ENCODE measurements around the gene EIPR1. TPM values are rescaled to one million over a fixed set of nuclear protein-coding genes. Genes with fewer than 3 reads are reported as not detected.
"Not testable (repeated sequence)": the region's sequence is repeated elsewhere in the genome, so short reads cannot be mapped to it uniquely, and the experiment has no call there.

EIPR1 gene
- polyA plus RNA-seq, 3 donors from 2014 or later, result 37.1 to 47.7 (median 41.1) TPM

GRCh38 chr2:3392216-3392615 is 14.6 kb upstream of the EIPR1 start:
- Mint-ChIP-seq H3K9me3 (peaks cover 4 to 20% (median 17%) of the 10 kb centered on the region in 6 donors), H3K27ac (peak overlapping the region in 1 of 6 donors; percentile 40), H3K27me3 (ENCODE audit: low read depth in 3 of 3) (peaks cover 0 to 2% (median 0%) of the 10 kb centered on the region in 3 donors), H3K4me1 (peaks cover 16 to 34% of the 10 kb centered on the region in 2 donors), H3K36me3 (peaks cover 47 to 59% (median 47%) of the 10 kb centered on the region in 3 donors), H3K4me3 (no peak overlapping the region)
- no peak for DNase-seq

GRCh38 chr2:3390041-3390440 is 12.4 kb upstream of the EIPR1 start:
- Mint-ChIP-seq H3K27ac (no peak overlapping the region), H3K27me3 (ENCODE audit: low read depth in 3 of 3) (no peaks in the 10 kb centered on the region), H3K4me3 (no peak overlapping the region), H3K9me3 (peaks cover under 1 to 3% (median under 1%) of the 10 kb centered on the region in 6 donors), H3K4me1 (peaks cover 17 to 38% of the 10 kb centered on the region in 2 donors), H3K36me3 (peaks cover 31 to 47% (median 36%) of the 10 kb centered on the region in 3 donors)
- no peak for DNase-seq

- Mint-ChIP-seq H3K4me3 (no peak overlapping the region), H3K27ac (no peak overlapping the region), H3K27me3 (ENCODE audit: low read depth in 3 of 3) (no peaks in the 10 kb centered on the region), H3K36me3 (peaks cover 25 to 38% (median 31%) of the 10 kb centered on the region in 3 donors), H3K4me1 (peaks cover 19 to 47% of the 10 kb centered on the region in 2 donors), H3K9me3 (no peaks in the 10 kb centered on the region)
- no peak for DNase-seq
These were observed 11.6 kb upstream of the EIPR1 start for GRCh38 chr2:3389193-3389592.

GRCh38 chr2:3388412-3388738 is 10.8 kb upstream of the EIPR1 start:
- Mint-ChIP-seq H3K4me1 (peaks cover 19 to 50% of the 10 kb centered on the region in 2 donors), H3K27me3 (ENCODE audit: low read depth in 3 of 3) (peaks cover 0 to 1% (median 0%) of the 10 kb centered on the region in 3 donors), H3K4me3 (no peak overlapping the region), H3K36me3 (peaks cover 25 to 35% (median 27%) of the 10 kb centered on the region in 3 donors), H3K9me3 (no peaks in the 10 kb centered on the region), H3K27ac (no peak overlapping the region)
- DNase-seq, result no peak

GRCh38 chr2:3387644-3388411 is 10.2 kb upstream of the EIPR1 start:
- peaks cover 23 to 31% (median 25%) of the 10 kb centered on the region in 3 donors for H3K36me3 Mint-ChIP-seq
- no peak overlapping the region for H3K27ac Mint-ChIP-seq
- no peaks in the 10 kb centered on the region for H3K9me3 Mint-ChIP-seq
- H3K4me1 Mint-ChIP-seq, result peaks cover 19 to 44% of the 10 kb centered on the region in 2 donors
- no peak overlapping the region for H3K4me3 Mint-ChIP-seq
- DNase-seq, result no peak
- H3K27me3 Mint-ChIP-seq (ENCODE audit: low read depth in 3 of 3), result peaks cover 0 to 1% (median 0%) of the 10 kb centered on the region in 3 donors

- DNase-seq, result no peak
- H3K27me3 Mint-ChIP-seq (ENCODE audit: low read depth in 3 of 3), result peaks cover 0 to 1% (median 0%) of the 10 kb centered on the region in 3 donors
- peaks cover 18 to 31% (median 23%) of the 10 kb centered on the region in 3 donors for H3K36me3 Mint-ChIP-seq
- H3K9me3 Mint-ChIP-seq, result no peaks in the 10 kb centered on the region
- peak overlapping the region in 1 of 6 donors; percentile 0 for H3K27ac Mint-ChIP-seq
- H3K4me1 Mint-ChIP-seq, result peaks cover 15 to 36% of the 10 kb centered on the region in 2 donors
- H3K4me3 Mint-ChIP-seq, result no peak overlapping the region
These were observed 9.4 kb upstream of the EIPR1 start for GRCh38 chr2:3387011-3387410.

- Mint-ChIP-seq H3K27me3 (ENCODE audit: low read depth in 3 of 3) (peaks cover 0 to 1% (median 0%) of the 10 kb centered on the region in 3 donors), H3K4me1 (peaks cover 14 to 36% of the 10 kb centered on the region in 2 donors), H3K4me3 (no peak overlapping the region), H3K27ac (no peak overlapping the region), H3K9me3 (no peaks in the 10 kb centered on the region), H3K36me3 (peaks cover 21 to 27% (median 22%) of the 10 kb centered on the region in 3 donors)
- no peak for DNase-seq
These were observed 8.9 kb upstream of the EIPR1 start for GRCh38 chr2:3386448-3386958.

GRCh38 chr2:3379647-3380534 is 2.3 kb upstream of the EIPR1 start, which contains the start of gene TRAPPC12:
TRAPPC12 (plus strand) TSS chr2:3379694; CDS start chr2:3387624, 7,930 bp downstream.
- Mint-ChIP-seq H3K4me1 (peaks cover 55 to 65% of the 10 kb centered on the region in 2 donors), H3K27ac (peak within 1 kb of the TSS; percentile 92 to 98 (median 97)), H3K27me3 (ENCODE audit: low read depth in 3 of 3) (peaks cover 9 to 28% (median 24%) of the 10 kb centered on the region in 3 donors), H3K36me3 (peaks cover 3 to 4% (median 3%) of the 10 kb centered on the region in 3 donors), H3K9me3 (peaks cover 0 to 5% (median 0%) of the 10 kb centered on the region in 6 donors), H3K4me3 (peak within 1 kb of the TSS; percentile 92 to 99 (median 98))
- peak; percentile 90 to 91 (median 90) for DNase-seq

GRCh38 chr2:3379339-3379646 is 1.7 kb upstream of the EIPR1 start:
- Mint-ChIP-seq H3K27me3 (ENCODE audit: low read depth in 3 of 3) (peaks cover 9 to 28% (median 24%) of the 10 kb centered on the region in 3 donors), H3K36me3 (peaks cover 3 to 4% (median 3%) of the 10 kb centered on the region in 3 donors), H3K4me1 (peaks cover 53 to 59% of the 10 kb centered on the region in 2 donors), H3K4me3 (peak overlapping the region; percentile 92 to 99 (median 98)), H3K9me3 (peaks cover 0 to 5% (median 0%) of the 10 kb centered on the region in 6 donors), H3K27ac (peak overlapping the region; percentile 92 to 98 (median 97))
- DNase-seq, result no peak

- Mint-ChIP-seq H3K36me3 (peaks cover 3 to 4% (median 3%) of the 10 kb centered on the region in 3 donors), H3K27ac (peak overlapping the region; percentile 92 to 98 (median 97)), H3K4me3 (peak overlapping the region; percentile 92 to 99 (median 98)), H3K9me3 (peaks cover 0 to 5% (median 0%) of the 10 kb centered on the region in 6 donors), H3K4me1 (peaks cover 53 to 54% of the 10 kb centered on the region in 2 donors), H3K27me3 (ENCODE audit: low read depth in 3 of 3) (peaks cover 7 to 28% (median 24%) of the 10 kb centered on the region in 3 donors)
- peak in 2 of 3 donors; percentile 55 for DNase-seq
These were observed 373 bp downstream of the EIPR1 start for GRCh38 chr2:3377279-3377611.

- peaks cover 7 to 28% (median 24%) of the 10 kb centered on the region in 3 donors for H3K27me3 Mint-ChIP-seq (ENCODE audit: low read depth in 3 of 3)
- H3K27ac Mint-ChIP-seq, result peak overlapping the region; percentile 92 to 98 (median 97)
- H3K4me1 Mint-ChIP-seq, result peaks cover 53% of the 10 kb centered on the region in 2 donors
- DNase-seq, result no peak
- peak overlapping the region; percentile 92 to 99 (median 98) for H3K4me3 Mint-ChIP-seq
- H3K9me3 Mint-ChIP-seq, result peaks cover 0 to 5% (median 0%) of the 10 kb centered on the region in 6 donors
- H3K36me3 Mint-ChIP-seq, result peaks cover 2 to 4% (median 3%) of the 10 kb centered on the region in 3 donors
These were observed 797 bp downstream of the EIPR1 start for GRCh38 chr2:3376821-3377220.

GRCh38 chr2:3369340-3370181 is 8.1 kb downstream of the EIPR1 start:
- H3K27me3 Mint-ChIP-seq (ENCODE audit: low read depth in 3 of 3); H3K27ac Mint-ChIP-seq; H3K9me3 Mint-ChIP-seq; H3K4me3 Mint-ChIP-seq; H3K36me3 Mint-ChIP-seq; DNase-seq: not testable (repeated sequence)
- H3K4me1 Mint-ChIP-seq, result peaks cover 14 to 22% of the 10 kb centered on the region in 2 donors

Data from immature natural killer cell (primary cell).